Pulmonary artery endothelial cell (primary cell): ENCODE data around the gene POMT2. TPM values are rescaled to one million over a fixed set of nuclear protein-coding genes. Genes with fewer than 3 reads are reported as not detected.

Experiments
- DNase-seq: peaks from one replicate; pipeline ENCODE4 v3.0.0-alpha.2; 2011; ENCODE audit warnings: low read depth, low spot score
- total RNA-seq: library from RNA; depleted of rRNA; stranded (reverse); fragments of >200 nt; gene quantifications from 2 replicates; pipeline ENCODE4 v1.2.3, GENCODE V29; 2014

The POMT2 gene
- total RNA-seq, 1 donor from 2014 or later: 8.6 TPM

- DNase-seq: no peak
These were observed 77.9 kb downstream of the POMT2 start for GRCh38 chr14:77242752-77243151.

GRCh38 chr14:77241955-77242354, 78.7 kb downstream of the POMT2 start:
- DNase-seq: no peak

- no peak for DNase-seq
These were observed 80.3 kb downstream of the POMT2 start for GRCh38 chr14:77240336-77240915.

GRCh38 chr14:77239412-77239811, 81.3 kb downstream of the POMT2 start:
- DNase-seq: no peak

- DNase-seq: no peak
These were observed 81.7 kb downstream of the POMT2 start for GRCh38 chr14:77238996-77239395.

GRCh38 chr14:77238356-77238755, 82.3 kb downstream of the POMT2 start:
- DNase-seq: no peak

GRCh38 chr14:77236814-77237213, 83.9 kb downstream of the POMT2 start:
- DNase-seq: no peak

- DNase-seq: no peak
These were observed 89.0 kb downstream of the POMT2 start for GRCh38 chr14:77231721-77232120.

- no peak for DNase-seq
These were observed 89.8 kb downstream of the POMT2 start for GRCh38 chr14:77230914-77231313.

GRCh38 chr14:77228056-77228455, 92.6 kb downstream of the POMT2 start:
- DNase-seq: no peak

- DNase-seq: no peak
These were observed 94.7 kb downstream of the POMT2 start for GRCh38 chr14:77225892-77226557.

GRCh38 chr14:77225254-77225653, 95.4 kb downstream of the POMT2 start:
- DNase-seq: no peak

Other genes with a start within 250 kb of the POMT2 start
- 15.0 and 15.9 TPM in 2 replicates for gene CIPC, start 222.6 kb downstream of the POMT2 start, total RNA-seq
- gene ZDHHC22, start 179.1 kb downstream of the POMT2 start, total RNA-seq: under 0.01 and 0.04 TPM in 2 replicates
- gene TMEM63C, start 139.1 kb downstream of the POMT2 start, total RNA-seq: not detected in 2 replicates
- not detected in 2 replicates for gene NGB, start 49.7 kb downstream of the POMT2 start, total RNA-seq
- 6.9 and 20.4 TPM in 2 replicates for gene GSTZ1, start 153 bp upstream of the POMT2 start, total RNA-seq
- gene TMED8, start 56.2 kb upstream of the POMT2 start, total RNA-seq: 13.3 and 18.8 TPM in 2 replicates
- gene SAMD15, start 56.5 kb upstream of the POMT2 start, total RNA-seq: 1.8 TPM in 2 replicates
- gene NOXRED1, start 102.6 kb upstream of the POMT2 start, total RNA-seq: 0.07 and 0.13 TPM in 2 replicates
- gene VIPAS39, start 136.7 kb upstream of the POMT2 start, total RNA-seq: 30.9 and 33.6 TPM in 2 replicates
- gene AHSA1, start 137.2 kb upstream of the POMT2 start, total RNA-seq: 102 and 208 TPM in 2 replicates
- not detected in 2 replicates for gene ISM2, start 177.9 kb upstream of the POMT2 start, total RNA-seq